Measurements from ENCODE around the gene SCN2B.
A peak's percentile ranks its signal among the peaks of the same experiment; 100 is the strongest.

Gene SCN2B

GRCh38 chr11:118175031-118175992 lies 1.1 kb downstream of the SCN2B start:
- no peak for DNase-seq (ENCODE audit: low read depth)

- DNase-seq (ENCODE audit: low read depth) = no peak
Measured at GRCh38 chr11:118174006-118174567, 2.4 kb downstream of the SCN2B start.

GRCh38 chr11:118172356-118172755 lies 4.1 kb downstream of the SCN2B start:
- DNase-seq (ENCODE audit: low read depth) = no peak

- DNase-seq (ENCODE audit: low read depth) = peak; percentile 45
Measured at GRCh38 chr11:118171269-118172062, 5.0 kb downstream of the SCN2B start.

- no peak for DNase-seq (ENCODE audit: low read depth)
Measured at GRCh38 chr11:118170882-118171268, 5.6 kb downstream of the SCN2B start.

- no peak for DNase-seq (ENCODE audit: low read depth)
Measured at GRCh38 chr11:118170231-118170630, 6.2 kb downstream of the SCN2B start.

GRCh38 chr11:118169300-118170140 lies 6.9 kb downstream of the SCN2B start:
- DNase-seq (ENCODE audit: low read depth) = no peak

GRCh38 chr11:118168751-118169150 lies 7.7 kb downstream of the SCN2B start:
- no peak for DNase-seq (ENCODE audit: low read depth)

GRCh38 chr11:118168316-118168715 lies 8.1 kb downstream of the SCN2B start:
- DNase-seq (ENCODE audit: low read depth) = no peak

GRCh38 chr11:118167906-118168305 lies 8.5 kb downstream of the SCN2B start:
- no peak for DNase-seq (ENCODE audit: low read depth)

- DNase-seq (ENCODE audit: low read depth) = no peak
Measured at GRCh38 chr11:118167253-118167652, 9.2 kb downstream of the SCN2B start.

GRCh38 chr11:118166641-118167040 lies 9.8 kb downstream of the SCN2B start:
- DNase-seq (ENCODE audit: low read depth) = no peak

GRCh38 chr11:118164885-118165284 lies 11.6 kb downstream of the SCN2B start:
- DNase-seq (ENCODE audit: low read depth) = no peak

- DNase-seq (ENCODE audit: low read depth) = no peak
Measured at GRCh38 chr11:118163494-118163893, 12.9 kb downstream of the SCN2B start.

- no peak for DNase-seq (ENCODE audit: low read depth)
Measured at GRCh38 chr11:118162846-118163245, 13.6 kb downstream of the SCN2B start.

GRCh38 chr11:118161786-118162185 lies 14.7 kb downstream of the SCN2B start:
- DNase-seq (ENCODE audit: low read depth) = no peak

- no peak for DNase-seq (ENCODE audit: low read depth)
Measured at GRCh38 chr11:118157186-118157895, 19.1 kb downstream of the SCN2B start.

- DNase-seq (ENCODE audit: low read depth) = no peak
Measured at GRCh38 chr11:118156531-118157185, 19.8 kb downstream of the SCN2B start.

GRCh38 chr11:118155776-118156530 lies 20.5 kb downstream of the SCN2B start:
- no peak for DNase-seq (ENCODE audit: low read depth)

- DNase-seq (ENCODE audit: low read depth) = no peak
Measured at GRCh38 chr11:118154641-118155040, 21.8 kb downstream of the SCN2B start.

Measured in stimulated activated CD8-positive, alpha-beta memory T cell treated with anti-CD3 and anti-CD28 coated beads, Interleukin-15, amount 100 ng/mL, for 24 hours (primary cell).